ENCODE results near the gene C9orf50.

The C9orf50 gene

GRCh38 chr9:129612123-129612522, 8.8 kb downstream of the C9orf50 start:
- no peak for DNase-seq (ENCODE audit: extremely low read depth in 1 of 2, low read depth in 1 of 2)

- DNase-seq (ENCODE audit: extremely low read depth in 1 of 2, low read depth in 1 of 2), result no peak
Observed at GRCh38 chr9:129611307-129611800, 9.5 kb downstream of the C9orf50 start.

GRCh38 chr9:129610473-129611306, 10.2 kb downstream of the C9orf50 start:
- peak in 1 of 2 donors; percentile 47 for DNase-seq (ENCODE audit: extremely low read depth in 1 of 2, low read depth in 1 of 2)

DNA sequence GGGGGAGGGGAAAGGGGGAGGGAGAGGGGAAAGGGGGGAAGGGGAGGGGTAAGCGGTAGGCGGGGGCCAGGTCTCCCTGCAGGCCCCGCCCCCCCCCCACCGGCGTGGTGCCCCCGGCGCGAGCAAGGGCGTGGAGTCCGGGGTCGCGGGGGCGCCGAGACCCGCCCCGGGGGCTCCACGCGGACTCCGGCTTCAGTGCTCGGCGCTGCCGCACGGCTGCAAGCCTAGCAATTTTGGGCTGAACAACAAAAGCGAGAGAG, 10.8 kb downstream of the C9orf50 start:
- DNase-seq (ENCODE audit: extremely low read depth in 1 of 2, low read depth in 1 of 2), result no peak

DNA sequence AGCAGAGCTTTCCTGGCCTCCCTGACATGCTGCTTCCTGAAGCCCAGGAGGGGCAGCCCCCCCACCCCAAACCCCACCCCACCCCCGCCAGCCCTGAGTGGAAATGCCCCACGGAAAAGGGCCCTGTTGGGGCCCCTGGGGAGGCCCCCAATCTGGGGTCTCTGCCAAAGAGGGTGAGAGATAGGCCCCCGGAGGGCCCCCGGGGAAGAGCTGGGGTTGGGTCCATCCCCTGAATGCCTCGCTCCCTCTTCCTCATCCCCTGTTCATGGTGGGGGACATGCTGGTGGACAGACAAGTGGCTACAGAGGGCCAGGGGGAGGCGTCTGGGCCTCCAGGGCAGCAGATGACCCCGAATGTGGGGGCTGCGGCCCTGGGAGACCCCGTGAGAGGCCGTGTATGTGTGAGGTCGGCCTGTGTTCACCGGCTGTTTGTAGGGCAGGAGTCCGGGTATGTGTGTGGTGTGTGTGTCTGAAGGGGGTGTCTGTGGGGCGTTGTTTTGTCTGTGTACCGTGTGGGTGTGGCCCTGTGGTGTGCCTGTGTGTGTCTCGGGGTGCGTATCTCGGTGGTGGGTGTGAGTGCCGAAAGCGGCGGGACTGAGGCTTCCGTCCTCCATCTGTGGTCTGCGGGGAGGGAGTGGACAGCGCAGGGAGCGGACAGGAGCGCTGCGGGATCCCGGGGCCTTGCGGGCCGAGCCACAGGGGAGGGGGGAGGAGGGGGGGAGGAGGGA, 11.3 kb downstream of the C9orf50 start:
- no peak for DNase-seq (ENCODE audit: extremely low read depth in 1 of 2, low read depth in 1 of 2)

DNA sequence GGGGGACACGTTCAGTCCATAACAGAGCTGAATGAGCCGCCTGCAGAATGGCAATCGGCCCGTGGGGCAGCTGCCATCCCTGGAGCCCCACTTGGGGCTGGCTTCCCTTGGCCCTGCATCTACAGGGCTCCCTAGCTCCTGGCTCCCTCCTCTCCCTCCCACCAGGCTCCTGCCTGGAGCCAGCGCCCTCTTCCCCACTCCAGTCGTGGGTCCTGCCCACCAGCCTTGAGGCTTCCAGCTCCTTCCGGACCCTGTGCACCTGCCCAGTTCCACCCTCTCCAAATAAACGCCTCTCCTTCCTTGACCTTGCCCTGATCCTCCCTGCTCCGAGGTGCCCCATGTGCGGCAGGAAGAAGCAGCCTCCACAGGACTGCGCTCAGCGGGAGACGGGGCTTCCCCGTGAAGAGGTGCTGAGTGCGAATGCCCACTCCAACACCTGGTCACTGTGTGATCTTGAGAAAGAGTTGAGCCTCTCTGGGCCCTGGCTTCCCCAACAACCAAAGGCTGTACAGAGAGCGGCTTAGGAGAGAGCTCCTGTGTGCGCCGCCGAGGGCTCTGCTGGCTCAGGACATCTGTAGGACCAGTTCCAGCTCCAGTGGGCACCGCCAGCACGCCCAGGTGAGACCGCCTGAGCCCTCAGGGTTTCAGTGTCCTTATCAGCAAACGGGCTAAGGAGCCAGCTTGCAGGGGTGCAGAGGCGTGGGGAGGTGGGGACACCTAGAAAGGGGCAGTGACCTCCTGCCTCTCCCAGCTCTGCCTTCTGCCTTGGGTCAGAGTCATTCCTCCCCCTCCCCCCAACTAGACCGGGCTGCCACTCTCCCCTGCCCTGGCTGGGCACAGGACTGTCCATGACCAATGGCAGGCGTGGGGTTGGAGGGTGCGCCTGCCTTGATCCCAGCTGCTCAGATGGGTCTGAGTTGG, 12.1 kb downstream of the C9orf50 start:
- no peak for DNase-seq (ENCODE audit: extremely low read depth in 1 of 2, low read depth in 1 of 2)

DNA sequence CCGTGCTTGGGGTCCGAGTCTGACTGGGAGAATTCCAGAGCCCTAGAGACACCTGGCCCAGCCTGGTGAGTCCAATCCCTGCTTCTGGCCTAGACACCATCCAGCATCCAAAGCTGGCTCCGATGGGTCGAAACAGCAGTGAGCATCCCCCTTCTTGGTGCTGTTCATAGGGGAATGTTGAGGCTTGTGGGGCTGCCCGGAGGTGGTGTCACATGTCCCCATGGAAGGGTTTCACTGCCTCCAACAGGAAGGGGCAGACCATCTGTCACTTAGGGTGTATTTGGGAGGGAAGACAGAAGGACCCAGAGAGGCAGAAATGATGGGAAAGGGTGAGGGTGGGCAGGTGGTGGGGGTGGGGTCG, 13.9 kb downstream of the C9orf50 start:
- no peak for DNase-seq (ENCODE audit: extremely low read depth in 1 of 2, low read depth in 1 of 2)

DNA sequence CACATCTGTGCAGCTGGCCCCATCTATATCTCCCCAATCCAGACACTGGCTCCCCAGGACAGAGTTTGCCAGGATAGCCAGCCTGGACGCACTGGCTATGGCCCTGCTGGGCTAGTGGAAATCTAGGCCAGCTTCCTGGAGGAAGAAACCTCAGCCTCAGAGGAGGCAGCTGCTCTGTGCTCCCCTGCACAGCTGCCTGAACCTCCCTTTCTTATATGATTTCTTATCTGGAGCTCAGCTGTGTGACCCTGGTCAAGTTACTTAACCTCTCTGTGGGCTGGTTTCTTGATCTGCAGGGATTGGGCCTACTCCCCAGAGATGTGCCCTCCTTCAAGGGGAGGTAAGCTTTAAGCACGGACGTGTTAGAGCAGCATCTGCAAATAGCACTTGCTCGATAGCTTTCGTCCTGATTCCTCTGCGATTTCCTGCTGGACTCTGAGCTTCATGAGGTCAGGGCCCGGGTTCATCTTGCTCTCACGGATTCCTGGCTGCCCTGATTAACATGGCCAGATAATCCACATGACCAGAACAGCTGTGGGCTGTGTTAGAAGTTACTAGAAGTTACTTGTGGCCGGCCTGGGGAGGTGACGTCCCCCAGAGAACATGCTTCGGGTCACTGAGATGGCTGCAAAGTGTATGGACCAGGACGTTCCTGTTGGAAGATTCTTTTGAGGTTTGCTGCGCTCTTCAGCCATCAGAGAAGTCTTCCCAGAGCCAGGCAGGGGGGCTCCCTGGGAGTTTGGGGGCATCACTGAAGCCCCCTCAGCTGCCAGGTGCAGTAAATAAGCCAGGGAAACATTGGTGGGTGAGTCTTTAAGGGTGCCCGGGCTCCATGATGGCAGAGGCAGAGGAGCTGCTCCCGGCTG, 14.5 kb downstream of the C9orf50 start:
- no peak for DNase-seq (ENCODE audit: extremely low read depth in 1 of 2, low read depth in 1 of 2)

GRCh38 chr9:129604766-129605163, 16.1 kb downstream of the C9orf50 start:
- no peak for DNase-seq (ENCODE audit: extremely low read depth in 1 of 2, low read depth in 1 of 2)

DNA sequence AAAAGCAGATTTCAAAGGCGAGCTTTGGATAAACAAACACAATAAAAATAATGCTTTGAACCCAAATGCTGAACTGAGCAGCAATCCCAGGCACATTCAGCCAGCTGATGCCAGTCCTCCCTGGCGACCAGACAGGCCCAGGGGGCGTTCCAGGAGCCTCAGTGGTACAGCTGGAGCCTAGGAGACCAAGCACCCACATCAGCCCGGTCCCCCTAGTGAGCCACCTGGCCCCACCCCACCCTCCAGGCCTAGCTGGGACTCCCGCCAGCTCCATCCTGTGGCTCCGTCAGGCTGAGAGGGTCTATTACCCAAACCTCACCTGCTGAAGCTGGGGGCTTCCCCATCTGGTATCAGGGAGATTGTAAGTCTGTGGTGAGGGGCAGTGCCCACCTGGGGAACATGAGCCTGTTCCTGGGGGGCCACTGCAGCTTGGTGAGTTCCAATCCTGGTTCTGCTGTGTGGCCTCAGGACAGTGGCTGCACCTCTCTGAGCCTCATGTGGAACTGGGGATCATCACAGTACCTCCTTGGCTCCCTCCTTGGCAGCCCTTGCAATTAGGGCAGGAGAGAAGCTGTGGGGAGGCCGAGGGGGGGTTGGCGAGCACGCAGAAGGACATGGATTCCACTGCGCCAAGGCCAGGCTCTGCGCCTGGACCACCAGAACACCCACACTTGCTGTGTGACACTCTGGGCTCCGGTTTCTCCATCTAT, 16.7 kb downstream of the C9orf50 start:
- no peak for DNase-seq (ENCODE audit: extremely low read depth in 1 of 2, low read depth in 1 of 2)

GRCh38 chr9:129602598-129603415, 18.1 kb downstream of the C9orf50 start:
- no peak for DNase-seq (ENCODE audit: extremely low read depth in 1 of 2, low read depth in 1 of 2)

- DNase-seq (ENCODE audit: extremely low read depth in 1 of 2, low read depth in 1 of 2), result no peak
Observed at GRCh38 chr9:129601082-129601674, 19.7 kb downstream of the C9orf50 start.

GRCh38 chr9:129598089-129598596, 22.8 kb downstream of the C9orf50 start:
- DNase-seq (ENCODE audit: extremely low read depth in 1 of 2, low read depth in 1 of 2), result no peak

DNA sequence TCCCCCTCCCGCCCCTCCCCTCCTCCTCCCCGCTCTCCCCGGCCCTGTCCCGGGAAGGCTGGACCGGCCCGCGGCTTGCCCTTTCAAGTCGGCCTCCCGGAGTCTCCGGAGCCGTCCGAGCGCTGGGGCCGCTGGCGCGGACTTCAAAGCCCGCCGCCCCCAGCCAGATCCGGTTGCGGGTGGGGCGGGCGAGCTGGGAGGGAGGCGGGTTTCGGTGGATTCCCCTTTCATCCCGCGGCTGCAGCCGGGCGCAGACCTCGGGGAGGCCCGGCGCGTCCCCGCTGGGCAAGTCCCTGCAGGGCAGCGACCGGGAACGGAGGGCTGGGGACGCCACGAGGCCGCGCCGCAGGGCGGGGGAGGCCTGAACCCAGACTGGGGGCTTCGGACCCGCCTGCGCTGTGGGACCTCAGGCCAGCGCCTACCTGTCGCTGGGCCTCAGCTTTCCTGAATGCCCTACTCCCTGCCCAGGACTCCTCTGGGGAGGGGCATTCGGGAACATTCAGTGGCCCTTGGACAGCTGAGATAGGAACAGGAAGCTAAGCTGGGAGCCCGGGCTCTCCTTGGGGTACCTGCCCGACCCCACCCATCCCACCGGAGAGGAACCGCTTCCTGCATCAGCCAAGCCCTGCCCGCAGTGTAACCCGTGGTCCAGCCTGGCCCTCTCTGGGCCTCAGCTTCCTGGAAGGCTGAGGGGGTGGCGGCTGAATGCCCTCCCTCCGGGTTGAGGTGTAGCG, 23.4 kb downstream of the C9orf50 start:
- DNase-seq (ENCODE audit: extremely low read depth in 1 of 2, low read depth in 1 of 2), result no peak

DNA sequence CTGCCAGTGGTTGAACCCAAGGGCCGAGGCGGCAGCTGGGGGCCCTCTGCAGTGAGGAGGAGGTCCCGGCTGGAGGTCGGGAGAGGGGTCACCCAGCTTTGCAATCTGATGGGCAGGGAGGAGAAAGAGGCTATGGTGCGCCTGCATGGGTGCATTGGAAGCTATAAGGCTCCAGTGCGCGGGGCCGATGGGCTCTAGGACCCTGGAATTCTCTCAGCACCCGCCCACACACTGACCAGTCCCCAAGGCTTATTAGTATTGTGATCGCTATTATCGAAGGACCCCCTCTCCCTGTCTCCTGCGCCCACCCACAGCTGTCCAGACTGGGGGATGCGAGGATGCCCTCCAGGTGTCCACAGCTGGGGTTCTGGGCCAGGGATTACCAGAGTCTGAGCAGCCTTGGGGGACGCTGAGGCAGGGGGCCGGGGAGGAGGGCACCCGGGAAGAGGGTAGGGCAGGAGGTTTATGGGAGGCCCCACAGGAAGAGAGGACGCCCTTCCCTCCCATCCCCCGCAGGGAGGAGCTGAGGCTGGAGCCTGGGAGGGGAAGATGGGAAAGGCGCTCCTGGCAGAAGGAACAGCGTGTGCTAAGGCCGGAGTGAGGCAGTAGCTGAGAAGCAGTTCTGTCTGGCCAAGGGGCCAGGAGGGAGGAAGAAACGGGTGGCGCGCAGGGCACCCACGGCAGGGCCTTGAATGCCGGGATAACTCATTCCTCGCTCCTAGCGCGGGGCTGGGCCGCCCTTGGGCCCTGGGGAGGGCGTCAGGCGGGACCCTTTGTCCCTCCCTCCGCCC, 24.2 kb downstream of the C9orf50 start:
- DNase-seq (ENCODE audit: extremely low read depth in 1 of 2, low read depth in 1 of 2), result no peak

DNA sequence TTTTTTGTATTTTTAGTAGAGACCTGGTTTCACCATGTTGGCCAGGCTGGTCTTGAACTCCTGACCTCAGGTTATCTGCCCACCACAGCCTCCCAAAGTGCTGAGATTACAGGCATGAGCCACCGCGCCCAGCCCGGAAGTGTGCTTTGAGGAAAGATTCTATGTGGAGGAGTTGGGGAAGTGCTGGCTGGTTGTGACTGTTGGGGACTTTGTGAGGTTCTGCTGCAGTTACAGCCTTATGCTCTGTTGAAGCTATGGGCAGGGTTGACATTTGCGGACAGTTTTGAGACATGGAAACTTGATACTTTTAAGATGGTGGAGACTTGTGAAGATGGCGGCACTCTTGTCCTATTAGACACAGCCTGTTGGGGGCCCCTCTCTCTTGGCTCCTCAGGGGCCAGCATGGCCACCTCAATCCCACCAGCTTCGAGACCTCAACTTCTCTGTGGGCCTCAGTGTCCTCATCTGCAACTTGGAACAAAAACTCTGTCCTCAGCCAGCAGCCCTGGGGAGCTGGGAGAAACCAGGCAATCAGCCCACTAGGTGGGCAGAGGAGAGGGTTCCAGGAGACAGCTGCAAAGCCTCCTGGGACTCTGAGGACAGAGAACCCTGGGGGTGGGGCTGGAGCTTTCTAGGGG, 24.9 kb downstream of the C9orf50 start:
- no peak for DNase-seq (ENCODE audit: extremely low read depth in 1 of 2, low read depth in 1 of 2)

Data from stimulated activated CD8-positive, alpha-beta memory T cell treated with anti-CD3 and anti-CD28 coated beads, Interleukin-7, amount 100 ng/mL, for 48 hours (primary cell).